Heart left ventricle (tissue), 16 donors: ENCODE results near the gene EMC8. TPM values are rescaled to one million over a fixed set of nuclear protein-coding genes. Genes with fewer than 3 reads are reported as not detected.
A peak's percentile ranks its signal among the peaks of the same experiment; 100 is the strongest.

Source experiments
- ATAC-seq, 4 donors: fragments of 200-7000 bp; cut with Tn5 transposase; one replicate each; pipeline ENCODE4 v1.9.1; 2020 to 2022; ENCODE audit warnings: moderate library complexity in 4 of 4, mild to moderate bottlenecking in 3 of 4, moderate number of reproducible peaks in 1 of 4
- DNase-seq, 5 donors: peaks; one replicate each; pipeline ENCODE4 v3.0.0-alpha.2; 2020
- H3K27ac ChIP-seq, 12 donors: fragments of 200-600 bp; sonication (generic) in 4 of 12; one replicate each; pipeline versions ENCODE4 v1.5.0 to v1.8.0; 2016 to 2022; ENCODE audit warnings: mild to moderate bottlenecking in 2 of 12
- H3K27me3 ChIP-seq, 9 donors: fragments of 200-600 bp; sonication (generic) in 2 of 9; one replicate each; pipeline versions ENCODE4 v1.5.1 to v1.8.0; 2016 to 2022; ENCODE audit warnings: mild to moderate bottlenecking in 3 of 9
- H3K36me3 ChIP-seq, 9 donors: fragments of 200-600 bp; sonication (generic) in 2 of 9; one replicate each; pipeline versions ENCODE4 v1.5.0 to v1.8.0; 2018 to 2022; ENCODE audit warnings: mild to moderate bottlenecking in 2 of 9
- H3K4me1 ChIP-seq, 12 donors: fragments of 200-600 bp; sonication (generic) in 4 of 12; one replicate each; pipeline versions ENCODE4 v1.5.0 to v1.8.0; 2016 to 2022; ENCODE audit warnings: mild to moderate bottlenecking in 3 of 12
- H3K4me3 ChIP-seq, 12 donors: fragments of 200-600 bp; sonication (generic) in 4 of 12; one replicate each; pipeline versions ENCODE4 v1.5.0 to v1.8.0; 2017 to 2022; ENCODE audit warnings: mild to moderate bottlenecking in 9 of 12, moderate library complexity in 4 of 12
- H3K9me3 ChIP-seq, 12 donors: fragments of 200-600 bp; sonication (generic) in 4 of 12; one replicate each; pipeline versions ENCODE4 v1.5.0 to v1.8.0; 2016 to 2022; ENCODE audit warnings: mild to moderate bottlenecking in 1 of 12
- POLR2A ChIP-seq, 2 donors: fragments of 450-650 bp; IDR thresholded peaks; one replicate each; pipeline ENCODE4 v1.6.1; 2017; ENCODE audit warnings: antibody characterized with exemption in 2 of 2, mild to moderate bottlenecking in 2 of 2, moderate library complexity in 2 of 2
- WGBS, 4 donors: extraction: QIAGEN DNeasy Blood & Tissue Kit in 2 of 4; methylation state at CpG; one replicate each; pipeline versions ENCODE4 v1.1.5 to v1.1.7; 2013 to 2018; 5-methylcytosine and 5-hydroxymethylcytosine counted together
- intact Hi-C, 10 donors: fragments of 100-400 bp; cut with DNase I; formaldehyde crosslinking; loops; one replicate each; pipeline versions ENCODE4 v1.11.1 to v1.14.2; 2022
- polyA plus RNA-seq, 2 donors: library from polyadenylated mRNA; stranded (reverse); fragments of 200-250 nt; gene quantifications; one replicate each; pipeline ENCODE4 v1.2.3, GENCODE V29; 2013
- total RNA-seq, 9 donors: library from RNA; depleted of rRNA in 2 of 9; stranded (reverse); fragments of >200 nt in 2 of 9; fragmentation: NEBNext Ultra II Directional in 3 of 9; extraction: Animal tissue kit (Norgen Biotek cat#: 25700) in 3 of 9; gene quantifications; one replicate each; pipeline versions ENCODE4 v1.1.0 to v1.2.4, GENCODE V29; 2016 to 2023
- TF ChIP-seq, protein P1 (sequence below), 12 donors: fragments of 200-600 bp; sonication (generic) in 4 of 12; IDR thresholded peaks; one replicate each; pipeline versions ENCODE4 v1.5.0 to v1.8.0; 2018 to 2022; ENCODE audit warnings: antibody characterized with exemption in 12 of 12, mild to moderate bottlenecking in 5 of 12
- donor health status: ischemic (EF 13 %, LVEDD 7.1; RV severe dilation, severe dysfunction).
- donor health status: healthy with polysubstance abuse.
- donor health status: DM: no; HTN: yes; CAD: no.
- donor health status: DM: no; HTN: no; CAD: no.
- donor health status: ischemic (EF 25% LVEDD 6.9; RV normal size, moderate dysfunction).
- donor health status: ischemic (EF 25% LVEDD 5.7; RV mildly dilated, moderate dysfunction).
- donor health status: healthy.
- donor health status: DM: yes; HTN: yes; CAD: no.
- donor health status: ischemic (EF 35%, LVEDD 5.7; RV mildly dilated, moderate dysfunction).
- donor health status: nonischemic (EF 11% LVEDD 7.7; RV severe dilation, severe dysfunction).
- donor health status: DM: yes; HTN: yes; CAD: no.
- donor health status: PGD.
- donor health status: ischemic (EF 29% LVEDD 5.4; RV normal size, mild dysfunction).
- donor health status: nonischemic (EF 23%, LVEDD 6.1; RV moderate dilation, normal function).

Gene EMC8
- total and polyA plus RNA-seq, 11 donors = 9.2 to 39.1 (median 24.4) TPM

DNA sequence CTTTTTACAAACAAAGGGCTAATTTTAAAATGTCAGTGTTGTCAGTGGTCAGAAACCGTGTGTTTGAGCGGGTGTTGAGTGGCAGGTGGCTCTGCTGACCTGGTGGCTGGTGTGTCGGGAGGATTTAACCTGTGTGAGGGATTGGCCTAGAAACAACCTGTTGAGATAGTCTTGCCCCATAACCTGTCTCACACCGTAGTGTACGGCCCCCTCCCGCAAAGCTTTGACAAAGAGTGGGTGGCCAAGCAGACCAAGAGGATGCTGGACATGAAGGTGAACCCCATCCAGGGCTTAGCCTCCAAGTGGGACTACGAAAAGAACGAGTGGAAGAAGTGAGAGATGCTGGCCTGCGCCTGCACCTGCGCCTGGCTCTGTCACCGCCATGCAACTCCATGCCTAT is 7.2 kb upstream of the EMC8 start:
- Histone ChIP-seq H3K27me3 (peaks cover 0 to under 1% (median 0%) of the 10 kb centered on the region in 9 donors), H3K4me3 (no peak overlapping the region), H3K9me3 (no peaks in the 10 kb centered on the region), H3K4me1 (peaks cover 0 to 23% (median 5%) of the 10 kb centered on the region in 12 donors), H3K27ac (no peak overlapping the region), H3K36me3 (peaks cover 2 to 59% (median 58%) of the 10 kb centered on the region in 9 donors)
- no peak for DNase-seq
- TF ChIP-seq, protein P1, sequence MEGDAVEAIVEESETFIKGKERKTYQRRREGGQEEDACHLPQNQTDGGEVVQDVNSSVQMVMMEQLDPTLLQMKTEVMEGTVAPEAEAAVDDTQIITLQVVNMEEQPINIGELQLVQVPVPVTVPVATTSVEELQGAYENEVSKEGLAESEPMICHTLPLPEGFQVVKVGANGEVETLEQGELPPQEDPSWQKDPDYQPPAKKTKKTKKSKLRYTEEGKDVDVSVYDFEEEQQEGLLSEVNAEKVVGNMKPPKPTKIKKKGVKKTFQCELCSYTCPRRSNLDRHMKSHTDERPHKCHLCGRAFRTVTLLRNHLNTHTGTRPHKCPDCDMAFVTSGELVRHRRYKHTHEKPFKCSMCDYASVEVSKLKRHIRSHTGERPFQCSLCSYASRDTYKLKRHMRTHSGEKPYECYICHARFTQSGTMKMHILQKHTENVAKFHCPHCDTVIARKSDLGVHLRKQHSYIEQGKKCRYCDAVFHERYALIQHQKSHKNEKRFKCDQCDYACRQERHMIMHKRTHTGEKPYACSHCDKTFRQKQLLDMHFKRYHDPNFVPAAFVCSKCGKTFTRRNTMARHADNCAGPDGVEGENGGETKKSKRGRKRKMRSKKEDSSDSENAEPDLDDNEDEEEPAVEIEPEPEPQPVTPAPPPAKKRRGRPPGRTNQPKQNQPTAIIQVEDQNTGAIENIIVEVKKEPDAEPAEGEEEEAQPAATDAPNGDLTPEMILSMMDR (IDR thresholded peaks at IDR 0.05) = no peak
- TF ChIP-seq POLR2A (IDR thresholded peaks at IDR 0.05) = no peak
- ATAC-seq = no peak
- 89 to 92% (median 92%) methylated on average over 11 of the region's 11 CpGs for WGBS, 4 donors
- intact Hi-C loops = no loop called here

DNA sequence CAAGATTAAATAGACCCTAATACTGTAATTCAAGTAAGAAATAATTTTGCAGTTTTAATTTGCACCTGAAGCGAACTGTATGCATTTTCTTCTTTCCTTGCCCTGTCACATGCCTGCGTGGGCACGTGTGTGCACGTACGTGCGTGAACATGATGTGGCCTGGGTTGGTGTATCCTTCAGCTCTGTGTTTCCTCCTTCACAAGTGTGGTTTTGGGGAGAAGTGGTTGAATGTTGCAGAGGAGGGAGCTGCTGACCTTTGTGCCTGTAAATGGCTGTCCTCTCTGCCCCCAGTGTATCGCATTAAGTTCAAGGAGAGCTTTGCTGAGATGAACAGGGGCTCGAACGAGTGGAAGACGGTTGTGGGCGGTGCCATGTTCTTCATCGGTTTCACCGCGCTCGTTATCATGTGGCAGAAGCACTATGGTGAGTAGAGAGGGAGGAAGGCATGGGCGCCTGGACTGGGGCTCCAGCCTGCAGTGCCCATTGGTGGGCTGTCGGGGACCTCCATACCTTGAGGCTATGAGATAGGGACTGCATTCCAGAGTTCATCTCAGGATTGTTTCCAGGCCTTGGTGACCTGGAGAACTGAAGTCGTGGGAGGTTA is 6.2 kb upstream of the EMC8 start:
- 76 to 88% (median 81%) methylated on average over 17 to 18 of the region's 18 CpGs for WGBS, 4 donors
- no peaks in the 10 kb centered on the region for H3K27me3 ChIP-seq
- intact Hi-C loops = no loop called here
- H3K36me3 ChIP-seq = peaks cover 2 to 65% (median 61%) of the 10 kb centered on the region in 9 donors
- no peak for TF ChIP-seq POLR2A (IDR thresholded peaks at IDR 0.05)
- TF ChIP-seq, protein P1 (IDR thresholded peaks at IDR 0.05) = no peak
- H3K9me3 ChIP-seq = no peaks in the 10 kb centered on the region
- ATAC-seq = no peak
- no peak overlapping the region for H3K27ac ChIP-seq
- H3K4me3 ChIP-seq = no peak overlapping the region
- DNase-seq = no peak
- peaks cover 0 to 33% (median 12%) of the 10 kb centered on the region in 12 donors for H3K4me1 ChIP-seq

- H3K36me3 ChIP-seq = peaks cover 2 to 65% (median 61%) of the 10 kb centered on the region in 9 donors
- intact Hi-C loops = no loop called here
Observed at GRCh38 chr16:85803570-85803969, 4.2 kb upstream of the EMC8 start.

GRCh38 chr16:85800321-85800669 is 951 bp upstream of the EMC8 start:
- Histone ChIP-seq H3K36me3 (peaks cover 2 to 62% (median 56%) of the 10 kb centered on the region in 9 donors), H3K4me3 (peak overlapping the region; percentile 78 to 99 (median 92))

More at GRCh38 chr16:85803570-85803969, 4.2 kb upstream of the EMC8 start:
- H3K27me3 ChIP-seq = no peaks in the 10 kb centered on the region
- H3K4me1 ChIP-seq = peaks cover 0 to 39% (median 16%) of the 10 kb centered on the region in 12 donors
- TF ChIP-seq POLR2A (IDR thresholded peaks at IDR 0.05) = no peak
- TF ChIP-seq, protein P1 (IDR thresholded peaks at IDR 0.05) = no peak
- no peak overlapping the region for H3K27ac ChIP-seq
- no peak for ATAC-seq
- 56 to 86% (median 67%) methylated on average over 13 to 14 of the region's 14 CpGs for WGBS, 4 donors
- DNase-seq = no peak
- no peaks in the 10 kb centered on the region for H3K9me3 ChIP-seq
- H3K4me3 ChIP-seq = no peak overlapping the region

More at GRCh38 chr16:85800321-85800669, 951 bp upstream of the EMC8 start:
- no peak for DNase-seq
- H3K4me1 ChIP-seq = peaks cover 0 to 60% (median 30%) of the 10 kb centered on the region in 12 donors
- intact Hi-C loops = no loop called here
- no peak for TF ChIP-seq POLR2A (IDR thresholded peaks at IDR 0.05)
- TF ChIP-seq, protein P1 (IDR thresholded peaks at IDR 0.05) = no peak
- H3K9me3 ChIP-seq = no peaks in the 10 kb centered on the region
- no peaks in the 10 kb centered on the region for H3K27me3 ChIP-seq
- ATAC-seq = peak; percentile 1 to 27 (median 18)
- WGBS, 4 donors = 9 to 14% (median 11%) methylated on average over 9 of the region's 9 CpGs
- peak overlapping the region; percentile 88 to 99 (median 97) for H3K27ac ChIP-seq
